HG02798 (cell line): ENCODE measurements around the gene BRIP1.
"Not testable (repeated sequence)": the region's sequence is repeated elsewhere in the genome, so short reads cannot be mapped to it uniquely, and the experiment has no call there.

Experiments
- ATAC-seq: cut with Tn5 transposase; IDR thresholded peaks from one replicate; pipeline ENCODE4 v1.9.1; 2021; ENCODE audit warnings: mild to moderate bottlenecking; ENCODE audit not compliant: unreplicated experiment, poor library complexity

The BRIP1 gene

GRCh38 chr17:61868074-61868473, 4.7 kb upstream of the BRIP1 start:
- ATAC-seq, result no peak

GRCh38 chr17:61867033-61867432, 3.7 kb upstream of the BRIP1 start:
- no peak for ATAC-seq

- ATAC-seq, result peak; percentile 23
Measured at GRCh38 chr17:61863801-61864126, 436 bp upstream of the BRIP1 start.

- ATAC-seq, result no peak
Measured at GRCh38 chr17:61862105-61862574, 1.2 kb downstream of the BRIP1 start.

- ATAC-seq, result not testable (repeated sequence)
Measured at GRCh38 chr17:61860397-61860796, 2.9 kb downstream of the BRIP1 start.

GRCh38 chr17:61856035-61856434, 7.3 kb downstream of the BRIP1 start:
- no peak for ATAC-seq

GRCh38 chr17:61852857-61853256, 10.5 kb downstream of the BRIP1 start:
- ATAC-seq, result no peak

- ATAC-seq, result no peak
Measured at GRCh38 chr17:61849674-61850073, 13.7 kb downstream of the BRIP1 start.

- no peak for ATAC-seq
Measured at GRCh38 chr17:61848896-61849295, 14.4 kb downstream of the BRIP1 start.

GRCh38 chr17:61848247-61848646, 15.1 kb downstream of the BRIP1 start:
- no peak for ATAC-seq

- no peak for ATAC-seq
Measured at GRCh38 chr17:61847659-61848058, 15.7 kb downstream of the BRIP1 start.

- ATAC-seq, result no peak
Measured at GRCh38 chr17:61846761-61847375, 16.5 kb downstream of the BRIP1 start.

- no peak for ATAC-seq
Measured at GRCh38 chr17:61846088-61846487, 17.2 kb downstream of the BRIP1 start.

- ATAC-seq, result no peak
Measured at GRCh38 chr17:61843435-61843834, 19.9 kb downstream of the BRIP1 start.

- ATAC-seq, result no peak
Measured at GRCh38 chr17:61842899-61843298, 20.4 kb downstream of the BRIP1 start.

GRCh38 chr17:61839300-61839786, 24.0 kb downstream of the BRIP1 start:
- no peak for ATAC-seq

GRCh38 chr17:61837175-61838051, 25.9 kb downstream of the BRIP1 start:
- ATAC-seq, result no peak

- no peak for ATAC-seq
Measured at GRCh38 chr17:61836266-61837174, 26.8 kb downstream of the BRIP1 start.

- no peak for ATAC-seq
Measured at GRCh38 chr17:61835606-61836005, 27.7 kb downstream of the BRIP1 start.

GRCh38 chr17:61834610-61835009, 28.7 kb downstream of the BRIP1 start:
- ATAC-seq, result no peak
